NCI-H146 treated with DMSO at 0.1 percent for 48 hours (cell line): ENCODE data around the gene ANGPTL3.
"Not testable (repeated sequence)": the region's sequence is repeated elsewhere in the genome, so short reads cannot be mapped to it uniquely, and the experiment has no call there.

Experiments used
- DNase-seq: peaks from one replicate; lab custom pipeline; 2025; ENCODE audit not compliant: unreplicated experiment; lab: John Stamatoyannopoulos, UW

Gene ANGPTL3, protein sequence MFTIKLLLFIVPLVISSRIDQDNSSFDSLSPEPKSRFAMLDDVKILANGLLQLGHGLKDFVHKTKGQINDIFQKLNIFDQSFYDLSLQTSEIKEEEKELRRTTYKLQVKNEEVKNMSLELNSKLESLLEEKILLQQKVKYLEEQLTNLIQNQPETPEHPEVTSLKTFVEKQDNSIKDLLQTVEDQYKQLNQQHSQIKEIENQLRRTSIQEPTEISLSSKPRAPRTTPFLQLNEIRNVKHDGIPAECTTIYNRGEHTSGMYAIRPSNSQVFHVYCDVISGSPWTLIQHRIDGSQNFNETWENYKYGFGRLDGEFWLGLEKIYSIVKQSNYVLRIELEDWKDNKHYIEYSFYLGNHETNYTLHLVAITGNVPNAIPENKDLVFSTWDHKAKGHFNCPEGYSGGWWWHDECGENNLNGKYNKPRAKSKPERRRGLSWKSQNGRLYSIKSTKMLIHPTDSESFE

DNA sequence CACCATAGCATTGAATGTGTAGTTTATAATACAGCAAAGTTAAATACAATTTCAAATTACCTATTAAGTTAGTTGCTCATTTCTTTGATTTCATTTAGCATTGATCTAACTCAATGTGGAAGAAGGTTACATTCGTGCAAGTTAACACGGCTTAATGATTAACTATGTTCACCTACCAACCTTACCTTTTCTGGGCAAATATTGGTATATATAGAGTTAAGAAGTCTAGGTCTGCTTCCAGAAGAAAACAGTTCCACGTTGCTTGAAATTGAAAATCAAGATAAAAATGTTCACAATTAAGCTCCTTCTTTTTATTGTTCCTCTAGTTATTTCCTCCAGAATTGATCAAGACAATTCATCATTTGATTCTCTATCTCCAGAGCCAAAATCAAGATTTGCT, at the start of gene ANGPTL3:
Gene ANGPTL3 (plus strand): TSS at position 240 of the 400 bp plus-strand sequence. CDS start 47 bp downstream, at position 287.
- DNase-seq: no peak

- no peak for DNase-seq
Measured at GRCh38 chr1:62561306-62561705, 36.0 kb upstream of the ANGPTL3 start.

DNA sequence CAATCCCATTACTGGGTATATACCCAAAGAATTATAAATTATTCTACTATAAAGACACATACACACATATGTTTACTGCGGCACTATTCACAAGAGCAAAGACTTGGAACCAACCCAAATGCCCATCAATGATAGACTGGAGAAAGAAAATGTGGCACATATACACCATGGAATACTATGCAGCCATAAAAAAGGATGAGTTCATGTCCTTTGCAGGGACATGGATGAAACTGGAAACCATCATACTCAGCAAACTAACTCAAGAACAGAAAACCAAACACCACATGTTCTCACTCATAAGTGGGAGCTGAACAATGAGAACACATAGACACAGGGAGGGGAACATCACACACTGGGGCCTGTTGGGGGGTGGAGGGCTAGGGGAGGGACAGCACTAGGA, 30.1 kb upstream of the ANGPTL3 start:
- not testable (repeated sequence) for DNase-seq

DNA sequence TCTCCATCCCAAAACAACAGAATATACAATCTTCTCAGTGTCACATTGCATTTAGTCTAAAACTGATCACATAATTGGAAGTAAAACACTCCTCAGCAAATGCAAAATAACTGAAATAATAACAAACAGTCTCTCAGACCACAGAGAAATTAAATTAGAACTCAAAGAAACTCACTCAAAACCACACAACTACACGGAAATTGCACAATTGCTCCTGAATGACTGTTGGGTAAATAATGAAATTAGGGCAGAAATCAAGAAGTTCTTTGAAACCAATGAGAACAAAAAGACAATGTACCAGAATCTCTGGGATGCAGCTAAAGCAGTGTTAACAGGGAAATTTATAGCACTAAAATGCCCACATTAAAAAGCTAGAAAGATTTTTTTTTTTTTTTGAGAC, 29.4 kb upstream of the ANGPTL3 start:
- DNase-seq: not testable (repeated sequence)

DNA sequence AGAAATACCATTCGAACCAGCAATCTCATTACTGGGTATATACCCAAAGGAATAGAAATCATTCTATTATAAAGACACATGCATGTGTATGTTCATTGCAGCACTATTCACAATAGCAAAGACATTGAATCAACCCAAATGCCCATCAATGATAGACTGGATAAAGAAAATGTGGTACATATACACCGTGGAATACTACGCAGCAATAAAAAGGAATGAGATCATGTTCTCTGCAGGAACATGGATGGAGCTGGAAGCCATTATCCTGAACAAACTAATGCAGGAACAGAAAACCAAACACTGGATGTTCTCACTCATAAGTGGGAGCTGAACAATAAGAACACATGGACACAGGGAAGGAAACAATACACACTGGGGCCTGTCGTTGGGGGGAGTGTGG, 25.8 kb upstream of the ANGPTL3 start:
- not testable (repeated sequence) for DNase-seq

- no peak for DNase-seq
Measured at GRCh38 chr1:62572476-62572875, 24.8 kb upstream of the ANGPTL3 start.

DNA sequence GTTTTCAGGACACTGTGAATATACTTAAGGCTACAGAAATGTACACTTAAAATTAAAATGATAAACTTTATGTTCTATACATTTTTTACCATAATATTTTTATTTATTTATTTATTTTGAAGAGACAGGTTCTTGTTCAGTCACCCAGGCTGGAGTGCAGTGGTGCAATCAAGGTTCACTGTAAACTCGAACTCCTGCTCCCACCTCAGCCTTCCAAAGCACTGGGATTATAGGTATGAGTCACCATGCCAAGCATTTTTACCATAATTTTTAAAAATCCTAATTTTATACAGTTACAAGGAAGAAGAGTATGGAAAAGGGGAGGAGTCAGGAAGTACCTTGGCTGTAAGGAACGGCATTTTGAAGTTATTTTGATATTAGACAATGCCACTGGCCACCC, 23.6 kb upstream of the ANGPTL3 start:
- DNase-seq: no peak

GRCh38 chr1:62585469-62586155, 11.7 kb upstream of the ANGPTL3 start:
- DNase-seq: no peak

- DNase-seq: no peak
Measured at GRCh38 chr1:62588000-62588399, 9.3 kb upstream of the ANGPTL3 start.

- no peak for DNase-seq
Measured at GRCh38 chr1:62589321-62589720, 8.0 kb upstream of the ANGPTL3 start.

DNA sequence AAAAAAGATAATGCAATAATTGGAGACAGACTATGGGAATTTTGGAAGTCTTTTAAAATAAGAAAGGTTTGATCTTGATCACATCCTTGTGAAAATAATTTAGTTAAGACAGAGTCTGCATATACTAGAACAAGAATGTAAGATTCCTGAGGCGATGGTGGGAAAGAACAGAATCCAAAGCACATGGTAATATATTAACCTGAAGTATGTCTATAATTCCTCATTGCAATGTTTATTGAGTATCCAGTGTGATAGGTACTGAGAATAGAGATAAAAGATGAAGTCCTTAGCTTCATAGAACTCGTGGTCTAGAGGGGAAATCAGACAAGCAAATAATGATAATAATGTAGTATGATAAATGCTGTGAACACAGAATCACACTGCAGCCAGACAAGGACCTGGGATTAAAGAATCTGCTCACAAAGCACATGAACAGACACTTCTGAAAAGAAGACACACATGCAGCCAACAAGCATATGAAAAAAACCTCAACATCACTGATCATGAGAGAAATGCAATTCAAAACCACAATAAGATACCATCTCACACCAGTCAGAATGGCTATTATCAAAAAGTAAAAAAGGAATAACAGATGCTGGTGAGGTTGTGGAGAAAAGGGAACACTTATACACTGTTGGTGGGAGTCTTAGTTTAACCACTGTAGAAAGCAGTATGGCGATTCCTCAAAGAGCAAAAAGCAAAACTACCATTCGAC, 6.9 kb upstream of the ANGPTL3 start:
- DNase-seq: no peak

DNA sequence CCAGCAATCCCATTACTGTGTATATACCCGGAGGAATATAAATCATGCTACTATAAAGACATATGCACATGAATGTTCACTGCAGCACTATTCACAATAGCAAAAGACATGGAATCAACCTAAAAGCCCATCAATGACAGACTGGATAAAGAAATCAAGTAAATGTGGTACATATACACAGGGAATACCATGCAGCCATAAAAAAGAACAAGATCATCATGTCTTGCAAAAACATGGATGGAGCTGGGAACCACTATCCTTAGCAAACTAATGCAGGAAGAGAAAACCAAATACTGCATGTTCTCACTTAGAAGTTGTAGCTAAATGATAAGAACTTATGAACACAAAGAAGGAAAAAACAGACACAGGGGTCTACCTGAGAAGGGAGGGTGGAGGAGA, 6.4 kb upstream of the ANGPTL3 start:
- no peak for DNase-seq

DNA sequence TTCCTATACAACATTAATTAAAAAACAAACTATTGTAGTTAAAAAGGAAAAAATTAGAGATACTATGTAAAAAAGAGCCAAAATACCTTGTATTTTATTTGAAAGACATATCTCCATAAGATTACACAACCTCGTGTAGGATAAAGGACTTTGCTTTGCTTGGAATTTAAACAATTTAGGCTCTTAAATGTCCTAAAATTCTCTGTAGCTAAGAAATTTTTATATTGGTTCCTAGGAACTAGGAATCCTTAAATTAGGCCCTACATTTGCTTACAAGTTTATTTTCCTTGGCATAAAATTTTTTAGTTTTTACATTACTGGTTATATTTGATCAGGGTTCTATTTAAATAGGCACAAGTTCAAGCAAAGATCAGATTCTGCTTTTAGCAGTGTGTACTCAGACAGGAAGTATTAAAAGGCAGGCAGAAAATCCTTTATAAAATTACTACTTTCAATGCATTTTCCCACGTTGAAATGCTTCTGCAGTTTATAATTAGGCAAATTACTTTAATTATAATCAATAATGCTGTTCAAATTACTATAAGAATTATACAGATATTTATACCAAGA, 3.4 kb upstream of the ANGPTL3 start:
- DNase-seq: no peak

DNA sequence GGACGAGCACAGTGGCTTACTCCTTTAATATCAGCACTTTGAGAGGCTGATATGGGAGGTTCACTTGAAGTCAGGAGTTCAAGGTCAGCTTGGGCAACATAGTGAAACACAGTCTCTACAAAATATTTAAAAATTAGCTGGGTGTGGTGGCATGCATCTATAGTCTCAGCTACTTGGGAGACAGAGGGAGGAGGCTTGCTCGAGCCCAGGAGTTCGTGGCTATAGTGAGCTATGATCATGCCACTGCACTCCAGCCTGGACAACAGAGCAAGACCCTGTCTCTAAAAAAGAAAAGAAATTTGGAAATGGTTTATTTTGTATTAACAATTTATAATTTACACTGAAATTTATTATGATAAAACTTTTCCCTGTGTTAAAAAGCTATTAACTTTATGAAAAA, 1.7 kb upstream of the ANGPTL3 start:
- no peak for DNase-seq

DNA sequence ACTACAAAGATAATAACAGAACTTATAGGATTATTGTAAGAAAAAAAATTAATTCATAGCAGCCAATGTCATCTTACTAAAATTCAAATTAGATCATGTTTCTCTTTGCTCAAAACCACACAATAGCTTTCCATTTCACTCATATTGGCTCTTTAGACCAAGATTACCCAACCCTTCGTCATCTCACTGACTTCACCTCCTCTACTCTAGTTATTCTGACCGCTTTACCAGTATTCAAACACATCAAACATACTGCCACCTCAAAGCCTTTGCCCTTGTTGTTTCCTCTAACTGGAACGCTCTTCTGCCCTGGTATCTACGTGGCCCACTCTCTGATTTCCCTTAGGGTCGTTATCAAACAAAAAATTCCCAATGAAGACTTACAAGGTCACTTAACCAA, 1.7 kb downstream of the ANGPTL3 start:
- no peak for DNase-seq

- DNase-seq: no peak
Measured at GRCh38 chr1:62601457-62601856, 4.1 kb downstream of the ANGPTL3 start.

DNA sequence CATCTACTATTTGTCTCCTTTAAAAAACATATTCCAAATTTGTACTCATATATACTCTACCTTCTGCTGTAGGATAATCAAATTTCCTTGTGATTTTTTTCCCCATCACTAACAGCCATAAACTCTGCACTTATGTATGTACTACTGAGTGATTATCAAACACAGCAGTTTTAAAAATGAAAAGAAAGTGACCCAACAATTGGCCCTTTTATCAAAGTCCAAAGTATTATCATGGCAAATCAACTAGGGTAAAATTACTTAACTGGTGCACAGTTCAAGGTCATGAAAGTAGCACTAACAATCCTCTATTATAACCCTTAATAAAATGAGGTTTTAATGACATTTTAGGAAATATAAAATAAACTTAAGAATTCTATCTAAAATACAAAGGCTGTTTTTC, 11.6 kb downstream of the ANGPTL3 start:
- no peak for DNase-seq

DNA sequence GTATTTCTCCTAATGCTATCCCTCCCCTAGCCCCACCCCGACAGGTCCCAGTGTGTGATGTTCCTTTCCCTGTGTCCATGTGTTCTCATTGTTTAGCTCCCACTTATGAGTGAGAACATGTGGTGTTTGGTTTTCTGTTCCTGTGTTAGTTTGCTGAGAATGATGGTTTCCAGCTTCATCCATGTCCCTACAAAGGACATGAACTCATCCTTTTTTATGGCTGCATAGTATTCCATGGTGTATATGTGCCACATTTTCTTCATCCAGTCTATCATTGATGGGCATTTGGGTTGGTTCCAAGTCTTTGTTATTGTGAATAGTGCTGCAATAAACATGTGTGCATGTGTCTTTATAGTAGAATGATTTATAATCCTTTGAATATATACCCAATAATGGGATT, 13.3 kb downstream of the ANGPTL3 start:
- not testable (repeated sequence) for DNase-seq

DNA sequence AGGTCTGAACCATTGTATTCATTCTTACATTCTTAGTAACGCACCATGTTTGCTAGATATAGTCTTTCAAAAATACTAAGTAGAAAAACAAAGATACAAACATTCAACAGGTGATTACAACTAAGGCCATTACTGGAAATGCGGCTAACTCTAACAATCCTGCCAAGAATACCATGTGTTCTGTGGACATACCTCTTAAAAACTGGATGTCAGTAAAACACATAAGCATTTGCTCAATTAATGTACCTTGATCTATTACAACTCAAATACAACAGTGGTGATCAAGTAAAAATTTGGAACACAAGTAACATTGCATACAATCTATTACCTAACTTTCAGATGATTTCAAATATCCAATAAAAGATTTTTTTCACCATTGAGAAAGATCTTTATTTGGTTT, 15.4 kb downstream of the ANGPTL3 start:
- no peak for DNase-seq

GRCh38 chr1:62613325-62613727, 16.0 kb downstream of the ANGPTL3 start:
- DNase-seq: no peak

GRCh38 chr1:62613890-62614289, 16.6 kb downstream of the ANGPTL3 start:
- no peak for DNase-seq
